ENCODE data around the gene CDS2.

- no peak for TF ChIP-seq CTCF (IDR thresholded peaks at IDR 0.05)
- no peak for TF ChIP-seq POLR2A (IDR thresholded peaks at IDR 0.05)
Observed at GRCh38 chr20:5085380-5085779, 41.4 kb upstream of the CDS2 start.
